Nephron (organoid): Measurements from ENCODE around the gene AMELY.

Experiments used
- H3K27ac Mint-ChIP-seq, 3 experiments: 2 replicates each; pipeline ENCODE4 v1.8.0; 2020; ENCODE audit warnings: mixed read lengths in 3 of 3, mild to moderate bottlenecking in 2 of 3, moderate library complexity in 1 of 3
- H3K27me3 Mint-ChIP-seq: 2 replicates; pipeline ENCODE4 v1.8.0; 2021; ENCODE audit warnings: low read depth, mild to moderate bottlenecking, moderate library complexity, mixed read lengths
- H3K36me3 Mint-ChIP-seq: 2 replicates; pipeline ENCODE4 v1.8.0; 2020; ENCODE audit warnings: low read depth, mixed read lengths
- H3K4me1 Mint-ChIP-seq: 2 replicates; pipeline ENCODE4 v1.8.0; 2020; ENCODE audit warnings: mixed read lengths
- H3K4me3 Mint-ChIP-seq, 3 experiments: 2 replicates each; pipeline ENCODE4 v1.8.0; 2020; ENCODE audit warnings: mild to moderate bottlenecking in 3 of 3, mixed read lengths in 3 of 3, moderate library complexity in 2 of 3
- H3K9me3 Mint-ChIP-seq: 2 replicates; pipeline ENCODE4 v1.8.0; 2020; ENCODE audit warnings: mixed read lengths
- CTCF ChIP-seq, 3 experiments: fragments of 200-600 bp; sonication (generic); IDR thresholded peaks; one replicate each; pipeline ENCODE4 v1.5.0; 2021; ENCODE audit warnings: antibody characterized with exemption in 3 of 3; ENCODE audit not compliant: unreplicated experiment in 3 of 3

Gene AMELY

GRCh38 chrY:6911253-6911881 is at the start of gene AMELY:
Gene AMELY, minus strand, starts transcription at chrY:6911752. Its CDS starts 39,144 bp downstream, at chrY:6872608.
- no peaks in the 10 kb centered on the region for H3K36me3 Mint-ChIP-seq
- H3K9me3 Mint-ChIP-seq: no peaks in the 10 kb centered on the region
- no peaks in the 10 kb centered on the region for H3K4me1 Mint-ChIP-seq
- H3K4me3 Mint-ChIP-seq: no peak within 1 kb of the TSS
- H3K27ac Mint-ChIP-seq: no peak within 1 kb of the TSS
- no peak for TF ChIP-seq CTCF (IDR thresholded peaks at IDR 0.05; ENCODE audit: unreplicated experiment in 3 of 3)
- H3K27me3 Mint-ChIP-seq: no peaks in the 10 kb centered on the region

- H3K4me1 Mint-ChIP-seq: no peaks in the 10 kb centered on the region
- no peak overlapping the region for H3K27ac Mint-ChIP-seq
- H3K36me3 Mint-ChIP-seq: no peaks in the 10 kb centered on the region
- no peak for TF ChIP-seq CTCF (IDR thresholded peaks at IDR 0.05; ENCODE audit: unreplicated experiment in 3 of 3)
- no peaks in the 10 kb centered on the region for H3K27me3 Mint-ChIP-seq
- no peak overlapping the region for H3K4me3 Mint-ChIP-seq
- no peaks in the 10 kb centered on the region for H3K9me3 Mint-ChIP-seq
Observed at GRCh38 chrY:6949947-6950346, 38.4 kb upstream of the AMELY start.

DNA sequence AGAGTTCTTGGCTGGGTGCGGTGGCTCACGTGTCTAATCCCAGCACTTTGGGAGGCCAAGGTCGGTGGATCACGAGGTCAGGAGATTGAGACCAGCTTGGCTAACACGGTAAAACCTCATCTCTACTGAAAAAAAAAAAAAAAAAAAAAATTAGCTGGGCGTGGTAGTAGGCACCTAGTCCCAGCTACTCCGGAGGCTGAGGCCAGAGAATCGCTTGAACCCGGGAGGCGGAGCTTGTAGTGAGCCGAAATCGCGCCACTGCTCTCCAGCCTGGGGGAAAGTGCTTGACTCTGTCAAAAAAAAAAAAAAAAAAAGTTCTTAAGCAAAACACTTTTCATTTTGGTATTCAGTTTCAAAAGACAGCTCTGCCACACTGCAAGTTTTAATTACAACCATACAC is 36.8 kb upstream of the AMELY start:
- Mint-ChIP-seq H3K4me1 (no peaks in the 10 kb centered on the region), H3K36me3 (no peaks in the 10 kb centered on the region), H3K27ac (no peak overlapping the region), H3K9me3 (no peaks in the 10 kb centered on the region), H3K4me3 (no peak overlapping the region), H3K27me3 (no peaks in the 10 kb centered on the region)
- no peak for TF ChIP-seq CTCF (IDR thresholded peaks at IDR 0.05; ENCODE audit: unreplicated experiment in 3 of 3)

- H3K36me3 Mint-ChIP-seq: no peaks in the 10 kb centered on the region
- no peaks in the 10 kb centered on the region for H3K27me3 Mint-ChIP-seq
- TF ChIP-seq CTCF (IDR thresholded peaks at IDR 0.05; ENCODE audit: unreplicated experiment in 3 of 3): no peak
- no peak overlapping the region for H3K27ac Mint-ChIP-seq
- no peaks in the 10 kb centered on the region for H3K9me3 Mint-ChIP-seq
- no peak overlapping the region for H3K4me3 Mint-ChIP-seq
- H3K4me1 Mint-ChIP-seq: no peaks in the 10 kb centered on the region
Observed at GRCh38 chrY:6947695-6948094, 36.1 kb upstream of the AMELY start.

DNA sequence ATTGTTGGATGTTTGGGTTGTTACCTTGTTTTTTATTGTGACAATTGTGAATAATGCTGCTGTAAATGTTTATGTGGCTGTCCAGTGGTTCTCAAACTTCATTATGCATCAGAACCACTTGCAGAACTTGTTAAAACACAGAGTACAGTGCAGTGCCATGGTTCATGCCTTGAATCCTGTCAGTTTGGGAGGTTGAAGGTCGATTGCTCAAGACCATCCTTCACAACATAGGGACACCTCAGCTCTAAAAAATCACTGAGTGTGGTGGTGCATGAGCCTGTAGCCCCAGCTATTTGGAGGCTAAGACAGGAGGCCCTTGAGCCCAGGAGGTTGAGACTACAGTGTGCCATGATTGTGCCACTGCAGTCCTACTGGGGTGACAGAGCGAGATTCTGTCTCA is 23.9 kb upstream of the AMELY start:
- Mint-ChIP-seq H3K4me3 (no peak overlapping the region), H3K9me3 (no peaks in the 10 kb centered on the region), H3K27ac (no peak overlapping the region), H3K27me3 (no peaks in the 10 kb centered on the region), H3K36me3 (no peaks in the 10 kb centered on the region), H3K4me1 (no peaks in the 10 kb centered on the region)
- TF ChIP-seq CTCF (IDR thresholded peaks at IDR 0.05; ENCODE audit: unreplicated experiment in 3 of 3): no peak

- Mint-ChIP-seq H3K4me3 (no peak overlapping the region), H3K27ac (no peak overlapping the region), H3K9me3 (no peaks in the 10 kb centered on the region), H3K27me3 (no peaks in the 10 kb centered on the region), H3K36me3 (no peaks in the 10 kb centered on the region), H3K4me1 (no peaks in the 10 kb centered on the region)
- TF ChIP-seq CTCF (IDR thresholded peaks at IDR 0.05; ENCODE audit: unreplicated experiment in 3 of 3): no peak
Observed at GRCh38 chrY:6931779-6932396, 20.3 kb upstream of the AMELY start.
